Natural killer cell (primary cell): ENCODE results near the gene STK24. TPM values are rescaled to one million over a fixed set of nuclear protein-coding genes. Genes with fewer than 3 reads are reported as not detected.

Source experiments
- ATAC-seq, 3 donors: fragments of 150-1000 bp in 2 of 3; fragments of 200-7000 bp in 1 of 3; cut with Tn5 transposase; 1 replicate in 1 of 3; 2 replicates in 2 of 3; pipeline ENCODE4 v1.10.0; 2021; ENCODE audit warnings: mild to moderate bottlenecking in 2 of 3, moderate library complexity in 2 of 3
- DNase-seq, 2 donors: peaks; one replicate each; pipeline versions ENCODE4 v3.0.0 to v3.0.0-alpha.2; 2013 to 2021; ENCODE audit warnings: mixed read lengths in 1 of 2
- H3K27ac ChIP-seq: one replicate; pipeline ENCODE4 v1.5.1; 2013; ENCODE audit warnings: mild to moderate bottlenecking, low read length
- H3K27me3 ChIP-seq: one replicate; pipeline ENCODE4 v1.6.1; 2013; ENCODE audit warnings: low read length; ENCODE audit not compliant: control insufficient read depth, insufficient read depth
- H3K36me3 ChIP-seq: one replicate; pipeline ENCODE4 v1.6.1; 2013; ENCODE audit warnings: low read length; ENCODE audit not compliant: control insufficient read depth, insufficient read depth
- H3K4me1 ChIP-seq: one replicate; pipeline ENCODE4 v1.6.1; 2013; ENCODE audit warnings: low read length; ENCODE audit not compliant: control insufficient read depth, insufficient read depth
- H3K4me3 ChIP-seq: one replicate; pipeline ENCODE4 v1.5.1; 2013; ENCODE audit warnings: low read length
- H3K9me3 ChIP-seq: one replicate; pipeline ENCODE4 v1.6.1; 2013; ENCODE audit warnings: low read length; ENCODE audit not compliant: control insufficient read depth, insufficient read depth
- H3K27ac Mint-ChIP-seq, 2 donors: one replicate each; pipeline ENCODE4 v1.8.0; 2022; ENCODE audit warnings: mild to moderate bottlenecking in 2 of 2, mixed read lengths in 2 of 2, moderate library complexity in 1 of 2
- H3K27me3 Mint-ChIP-seq, 2 donors: one replicate each; pipeline ENCODE4 v1.8.0; 2022; ENCODE audit warnings: low read depth in 2 of 2, mixed read lengths in 2 of 2
- H3K36me3 Mint-ChIP-seq: one replicate; pipeline ENCODE4 v1.8.0; 2022; ENCODE audit warnings: mixed read lengths
- H3K4me1 Mint-ChIP-seq, 2 donors: one replicate each; pipeline ENCODE4 v1.8.0; 2022; ENCODE audit warnings: mixed read lengths in 2 of 2
- H3K4me3 Mint-ChIP-seq: one replicate; pipeline ENCODE4 v1.8.0; 2022; ENCODE audit warnings: mild to moderate bottlenecking, moderate library complexity, mixed read lengths
- H3K9me3 Mint-ChIP-seq, 2 donors: one replicate each; pipeline ENCODE4 v1.8.0; 2022; ENCODE audit warnings: mixed read lengths in 2 of 2
- CTCF ChIP-seq: fragments of 200-600 bp; IDR thresholded peaks from one replicate; pipeline ENCODE4 v1.8.0; 2022; ENCODE audit warnings: antibody characterized with exemption
- WGBS: methylation state at CpG from one replicate; pipeline ENCODE4 v1.1.7; 2013; ENCODE audit warnings: missing lambda C conversion rate; ENCODE audit not compliant: insufficient coverage; 5-methylcytosine and 5-hydroxymethylcytosine counted together
- intact Hi-C: fragments of 100-400 bp; cut with micrococcal nuclease; formaldehyde crosslinking; loops from one replicate; pipeline ENCODE4 v1.14.2; 2022
- total RNA-seq, 4 donors: library from RNA; stranded (reverse); fragments of 120-200 nt in 1 of 4; gene quantifications; one replicate each; pipeline versions ENCODE4 v1.2.3 to v1.2.4, GENCODE V29; 2013 to 2022

Gene STK24
- total RNA-seq, 3 donors from 2014 or later (not counting 1 experiment from before 2014, with no cell fraction given): 64.5 to 78.4 (median 70.4) TPM

DNA sequence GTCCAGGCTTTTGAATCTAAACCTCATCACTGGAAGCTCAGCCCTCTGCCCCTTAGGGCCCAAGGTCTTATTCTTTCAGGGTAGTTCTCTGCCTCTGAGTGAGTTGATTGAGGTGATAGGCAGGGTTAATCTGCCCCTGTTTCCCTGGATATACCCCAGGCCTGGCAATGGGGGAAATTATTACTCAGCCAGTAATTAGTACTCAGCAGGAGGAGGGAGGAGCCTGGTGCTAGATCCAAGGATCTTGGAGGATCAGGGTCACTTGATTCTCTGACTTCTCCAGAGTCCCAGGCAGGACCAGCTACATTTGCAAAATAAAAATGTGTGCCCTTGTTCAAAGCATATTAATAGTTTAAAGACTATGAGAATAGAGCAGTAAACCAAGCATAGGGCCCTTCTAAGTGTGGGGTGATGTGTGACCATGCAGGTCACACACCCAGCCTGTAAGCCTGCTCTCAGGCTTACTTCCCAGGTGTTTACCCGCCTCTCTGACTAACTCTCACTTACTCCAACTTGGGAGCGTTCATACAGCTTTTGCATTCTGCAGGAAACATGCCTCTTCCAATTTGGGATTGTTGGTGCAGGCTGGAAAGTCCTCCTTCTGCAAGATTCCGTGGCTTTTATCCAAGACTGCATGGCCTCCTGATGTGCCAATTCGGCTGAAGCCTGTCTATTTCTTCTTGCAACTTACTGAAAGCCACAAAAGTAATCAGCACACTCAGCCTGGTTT is 7.9 kb upstream of the STK24 start:
- no peak for TF ChIP-seq CTCF
- no peak for ATAC-seq
- Histone ChIP-seq H3K4me3 (no peak overlapping the region), H3K4me1 (no peaks in the 10 kb centered on the region), H3K27me3 (no peaks in the 10 kb centered on the region), H3K27ac (no peak overlapping the region), H3K36me3 (no peaks in the 10 kb centered on the region), H3K9me3 (no peaks in the 10 kb centered on the region)
- Mint-ChIP-seq H3K27ac (no peak overlapping the region), H3K4me3 (no peak overlapping the region), H3K36me3 (no peaks in the 10 kb centered on the region), H3K9me3 (no peaks in the 10 kb centered on the region), H3K27me3 (peaks cover 6 to 9% of the 10 kb centered on the region in 2 donors), H3K4me1 (no peaks in the 10 kb centered on the region)
- intact Hi-C loops: no loop called here
- 89% methylated on average over 4 of the region's 4 CpGs for WGBS
- DNase-seq: no peak

- Mint-ChIP-seq H3K36me3 (no peaks in the 10 kb centered on the region), H3K27ac (no peak overlapping the region), H3K27me3 (no peaks in the 10 kb centered on the region), H3K9me3 (no peaks in the 10 kb centered on the region), H3K4me1 (peaks cover under 1 to 4% of the 10 kb centered on the region in 2 donors), H3K4me3 (no peak overlapping the region)
- Histone ChIP-seq H3K27ac (no peak overlapping the region), H3K4me3 (no peak overlapping the region), H3K36me3 (no peaks in the 10 kb centered on the region), H3K27me3 (no peaks in the 10 kb centered on the region), H3K9me3 (no peaks in the 10 kb centered on the region), H3K4me1 (no peaks in the 10 kb centered on the region)
- intact Hi-C loops: no loop called here
- no peak for DNase-seq
- no peak for TF ChIP-seq CTCF
- 98% methylated on average over 6 of the region's 6 CpGs for WGBS
- ATAC-seq: no peak
Observed at GRCh38 chr13:98582947-98583346, 6.0 kb upstream of the STK24 start.

DNA sequence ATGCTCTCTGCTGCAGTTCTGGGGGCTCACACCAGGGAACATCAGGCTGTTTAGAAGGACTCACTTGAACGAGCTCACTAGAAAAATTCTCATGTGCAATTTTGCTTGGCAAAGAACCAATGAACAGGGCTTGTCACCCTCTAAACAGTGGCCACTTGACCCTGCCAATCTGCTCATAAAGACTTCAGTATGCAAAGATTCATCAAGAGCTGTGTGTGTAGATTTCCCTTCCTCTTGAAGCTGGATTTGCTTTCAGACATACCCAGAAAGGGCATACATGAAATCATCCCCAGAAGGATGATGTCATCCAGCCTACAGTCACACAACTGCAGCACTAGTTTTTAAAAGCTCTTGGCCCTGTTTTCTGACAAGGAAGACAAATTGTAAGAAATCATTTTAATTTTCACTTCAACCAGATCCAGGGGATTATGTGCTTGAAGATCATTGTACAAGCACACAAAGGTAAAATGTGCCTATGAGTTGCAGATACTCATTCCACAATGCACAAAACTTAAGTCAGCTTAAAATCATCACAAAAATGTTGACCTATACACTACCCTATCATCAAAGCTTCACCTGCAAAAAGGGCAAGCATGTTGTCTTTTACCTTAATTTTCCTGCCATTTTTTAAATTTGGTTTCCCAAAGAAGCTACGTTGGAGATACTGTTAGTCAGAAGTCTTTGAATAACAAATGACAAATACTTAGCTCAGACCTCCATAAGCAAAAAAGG is 5.2 kb upstream of the STK24 start:
- WGBS: 87% methylated on average over 2 of the region's 2 CpGs
- H3K27me3 Mint-ChIP-seq: no peaks in the 10 kb centered on the region
- no peaks in the 10 kb centered on the region for H3K9me3 ChIP-seq
- no peak for ATAC-seq
- H3K36me3 Mint-ChIP-seq: no peaks in the 10 kb centered on the region
- DNase-seq: no peak
- H3K27ac Mint-ChIP-seq: no peak overlapping the region
- TF ChIP-seq CTCF: no peak
- no peak overlapping the region for H3K4me3 Mint-ChIP-seq
- no peak overlapping the region for H3K4me3 ChIP-seq
- peaks cover 6% of the 10 kb centered on the region for H3K4me1 ChIP-seq
- no peaks in the 10 kb centered on the region for H3K36me3 ChIP-seq
- no peaks in the 10 kb centered on the region for H3K27me3 ChIP-seq
- H3K9me3 Mint-ChIP-seq: no peaks in the 10 kb centered on the region
- no peak overlapping the region for H3K27ac ChIP-seq
- peaks cover 4 to 7% of the 10 kb centered on the region in 2 donors for H3K4me1 Mint-ChIP-seq
- intact Hi-C loops: no loop called here
